NOMO-1 (cell line): ENCODE results near the gene TNFAIP8.
A peak's percentile ranks its signal among the peaks of the same experiment; 100 is the strongest.

Source experiments
- DNase-seq, 2 experiments: peaks; one replicate each; lab custom pipeline; 2025; ENCODE audit not compliant: unreplicated experiment in 2 of 2; lab: John Stamatoyannopoulos, UW

Gene TNFAIP8

DNA sequence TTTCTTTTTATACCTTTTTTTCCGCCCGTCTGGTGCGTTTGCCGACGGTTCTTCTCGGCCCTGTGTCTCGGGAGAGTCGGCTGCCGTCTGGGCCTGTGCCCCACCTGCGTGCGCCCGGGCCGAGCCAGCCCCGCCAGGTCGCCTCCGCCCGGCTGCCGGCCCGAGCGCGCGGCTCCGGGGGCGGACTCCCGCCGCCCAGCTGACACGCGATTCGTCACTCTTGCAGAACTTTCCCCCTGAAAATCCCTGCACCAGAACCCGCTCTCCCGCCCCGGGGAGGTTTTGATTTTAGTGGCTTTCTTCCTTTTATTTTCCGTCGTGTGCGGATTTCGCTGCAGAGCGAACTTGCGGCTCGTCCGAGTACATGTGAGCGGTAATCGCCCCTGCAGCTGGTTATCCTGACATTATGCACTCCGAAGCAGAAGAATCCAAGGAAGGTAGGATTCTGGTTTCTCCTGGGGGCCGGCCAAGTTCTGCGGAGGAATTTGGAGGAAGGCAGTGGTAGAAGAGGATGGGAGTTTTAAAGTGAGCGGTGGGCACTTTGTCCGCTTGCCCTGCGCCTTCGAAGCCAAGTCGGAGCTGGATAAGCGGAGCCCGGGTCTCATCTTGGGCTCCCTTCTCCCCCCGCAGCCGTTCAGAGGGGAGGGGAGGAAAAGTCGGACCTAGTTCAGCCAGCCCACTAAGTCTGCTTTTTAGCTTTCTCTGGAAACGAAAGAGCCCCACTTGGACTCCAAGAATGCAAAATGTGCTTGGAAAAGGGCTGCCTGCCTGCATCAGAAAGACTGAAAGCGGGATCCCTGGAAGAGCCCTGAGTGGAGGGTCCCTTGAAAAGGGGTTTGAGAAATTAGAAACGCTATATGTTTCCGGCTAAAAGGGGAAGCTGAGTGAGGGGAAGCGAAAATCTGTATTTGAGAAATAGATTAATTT, at the start of gene TNFAIP8:
TSS of gene TNFAIP8 (plus strand) at position 335 of the 927 bp plus-strand sequence. CDS start at position 407, 72 bp downstream.
- peak; percentile 51 to 84 for DNase-seq

DNA sequence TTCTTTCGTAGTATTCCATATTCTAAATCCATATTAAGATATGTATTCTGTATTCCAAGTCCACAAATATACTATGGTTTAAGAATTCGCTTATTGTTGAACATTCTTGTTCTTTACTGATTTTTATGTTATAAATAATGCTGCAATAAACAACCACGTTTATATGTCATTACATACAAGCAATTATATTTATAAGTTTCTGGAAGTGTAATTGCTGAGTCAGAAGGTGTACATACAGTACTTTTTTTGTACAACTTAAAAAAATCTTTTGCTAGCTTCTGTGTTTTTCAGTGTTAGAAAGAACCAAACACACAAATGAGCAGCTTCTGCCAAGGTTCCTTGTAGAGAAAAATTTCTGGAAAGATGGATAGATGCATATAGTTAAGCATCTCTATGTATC, 48.6 kb upstream of the TNFAIP8 start:
- DNase-seq = no peak

DNA sequence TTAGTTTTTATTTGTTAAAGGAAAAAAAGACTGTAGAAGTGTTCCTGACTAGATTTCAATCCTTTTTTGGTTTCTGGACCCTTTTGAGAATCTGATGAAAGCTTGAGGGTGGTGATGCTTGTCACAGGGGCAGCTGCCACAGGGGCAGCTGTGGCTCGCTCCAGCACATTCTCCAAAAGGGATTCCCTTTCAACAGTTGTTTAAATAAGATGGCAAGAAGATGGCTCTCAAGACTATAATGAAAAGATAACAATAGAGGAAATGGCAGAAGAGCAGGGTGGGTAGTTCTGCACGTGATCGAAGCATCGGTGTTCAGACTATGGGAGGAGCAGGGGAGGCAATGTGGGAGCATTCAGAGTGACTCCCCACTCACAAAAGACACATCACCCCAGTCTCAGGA, 46.5 kb upstream of the TNFAIP8 start:
- no peak for DNase-seq

DNA sequence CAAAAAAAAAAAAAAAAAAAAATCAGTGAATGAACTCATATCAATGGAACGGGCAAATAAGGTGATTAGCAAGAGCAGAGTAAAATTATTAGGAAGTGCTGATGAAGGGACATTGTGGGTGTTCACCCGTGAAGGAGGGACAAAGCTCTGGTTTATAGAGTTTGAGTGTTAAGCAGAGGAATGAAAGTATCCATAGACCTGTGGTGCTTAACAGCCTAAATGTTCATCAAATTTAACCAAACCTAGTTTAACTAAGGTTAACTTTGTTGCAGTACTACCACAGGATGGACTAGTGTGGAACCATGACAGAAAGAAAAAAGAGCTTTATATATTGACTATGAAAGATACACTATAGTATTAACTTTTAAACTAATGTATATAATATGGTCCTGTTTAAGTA, 44.1 kb upstream of the TNFAIP8 start:
- DNase-seq = no peak

DNA sequence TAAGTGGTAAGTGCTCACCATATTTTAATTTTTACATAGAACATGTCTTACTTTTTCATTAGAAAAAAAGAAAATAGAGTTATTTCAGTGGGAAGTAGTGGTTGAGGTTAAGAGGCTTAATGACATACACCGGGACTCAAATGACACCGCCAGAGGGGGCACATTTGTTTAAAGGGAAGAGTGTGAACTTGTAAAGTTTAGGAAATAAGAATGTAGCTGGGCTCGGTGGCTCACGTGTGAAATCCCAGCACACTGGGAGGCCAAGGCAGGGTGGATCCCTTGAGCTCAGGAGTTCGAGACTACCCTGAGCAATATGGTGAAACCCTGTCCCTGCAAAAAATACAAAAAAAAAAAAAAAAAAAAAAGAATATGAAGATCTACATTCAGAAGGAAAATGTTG, 43.4 kb upstream of the TNFAIP8 start:
- no peak for DNase-seq

DNA sequence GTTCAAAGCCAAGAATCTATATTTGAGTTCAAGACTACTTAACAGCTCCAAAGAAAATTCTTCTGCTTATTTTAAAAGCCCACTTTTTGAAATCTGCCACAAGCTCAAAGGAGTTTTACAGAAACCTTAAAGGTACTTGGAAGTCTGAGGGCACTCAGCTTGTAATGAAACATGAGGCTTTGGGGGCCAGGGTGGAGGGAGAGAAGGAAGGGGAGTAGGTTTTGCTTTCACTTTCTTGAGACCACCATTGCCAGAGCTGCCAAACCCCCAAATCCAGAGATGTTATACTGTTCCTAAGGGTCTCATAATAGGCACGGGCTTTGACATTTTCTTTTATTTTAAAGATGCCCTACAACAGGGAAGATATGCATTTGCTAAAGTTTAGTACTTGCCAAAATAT, 42.6 kb upstream of the TNFAIP8 start:
- no peak for DNase-seq

DNA sequence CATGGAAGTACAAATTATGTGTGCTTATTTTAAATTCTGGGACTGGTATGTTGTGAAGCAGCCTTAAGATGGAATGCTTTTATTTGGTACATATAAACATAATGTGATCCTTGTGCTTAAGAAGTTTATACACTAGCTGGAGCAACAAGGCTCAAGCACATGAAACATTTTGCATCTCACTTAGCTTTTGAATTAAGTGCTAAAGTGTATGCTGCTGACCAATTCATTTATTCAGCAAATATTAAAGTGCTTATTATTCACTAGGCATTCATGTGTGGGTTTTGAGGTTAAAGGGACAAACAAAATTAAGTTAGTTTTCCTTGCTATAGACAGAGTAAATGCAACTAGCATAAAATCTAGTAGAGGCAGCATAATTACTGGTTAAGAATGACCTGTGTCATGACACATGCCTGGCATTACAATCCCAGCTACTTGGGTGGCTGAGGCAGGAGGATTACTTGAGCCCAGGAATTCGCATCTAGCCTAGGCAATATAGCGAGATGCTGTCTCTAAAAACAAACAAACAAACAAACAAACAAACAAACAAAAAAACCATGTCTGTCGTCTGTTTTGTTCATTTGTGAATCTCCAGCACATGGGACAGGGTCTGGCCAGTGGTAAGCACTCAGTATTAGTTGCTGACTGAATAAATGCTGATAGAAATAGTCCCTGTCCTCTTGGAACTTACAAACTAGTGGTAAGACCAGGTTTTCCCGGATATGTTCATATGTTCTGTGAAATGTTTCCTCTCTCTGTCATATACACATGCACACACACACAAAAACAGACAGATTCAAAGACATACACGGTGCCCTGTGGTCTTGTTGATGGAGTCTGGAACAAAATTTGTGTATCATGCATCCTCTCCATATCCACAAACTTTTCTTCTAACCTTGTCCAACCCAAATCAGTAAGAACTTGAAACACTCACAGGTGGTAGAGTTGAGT, 41.9 kb upstream of the TNFAIP8 start:
- DNase-seq = no peak

DNA sequence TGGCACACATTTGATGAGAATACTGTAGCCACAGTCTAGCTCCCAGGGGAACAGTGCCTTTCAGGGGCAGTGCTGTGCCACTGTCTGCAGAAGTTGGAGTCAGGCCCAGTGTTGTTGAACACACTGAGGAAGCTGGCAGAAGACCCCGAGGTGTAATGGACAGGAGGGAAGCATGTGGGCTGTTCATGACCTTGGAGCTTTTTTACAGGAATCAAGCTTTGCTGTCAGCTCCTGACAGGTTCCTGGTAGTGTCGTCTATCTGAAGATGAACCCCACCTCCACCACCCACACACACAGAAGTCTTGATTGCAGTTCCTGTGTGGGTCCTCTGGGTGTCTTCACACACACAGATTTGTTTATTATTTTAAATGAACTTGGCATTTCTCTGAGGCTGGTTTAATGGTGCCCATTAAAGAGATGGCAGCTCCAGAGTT, 40.3 kb upstream of the TNFAIP8 start:
- peak; percentile 46 to 56 for DNase-seq

DNA sequence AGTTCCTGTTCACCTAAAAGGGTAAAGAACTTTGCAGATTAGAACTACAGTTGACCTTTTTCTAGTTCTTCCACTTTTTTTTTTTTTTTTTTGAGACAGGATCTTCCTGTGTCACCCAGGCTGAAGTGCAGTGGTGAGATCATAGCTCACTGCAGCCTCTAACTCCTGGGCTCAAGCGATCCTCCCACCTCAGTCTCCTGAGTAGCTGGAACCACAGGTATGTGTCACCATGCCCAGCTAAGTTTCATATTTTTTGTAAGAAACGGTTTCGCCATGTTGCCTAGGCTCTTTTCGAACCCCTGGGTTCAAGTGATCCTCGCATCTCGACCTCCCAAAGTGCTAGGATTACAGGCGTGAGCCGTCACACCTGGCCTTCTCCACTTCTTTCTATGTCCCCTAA, 39.7 kb upstream of the TNFAIP8 start:
- no peak for DNase-seq

DNA sequence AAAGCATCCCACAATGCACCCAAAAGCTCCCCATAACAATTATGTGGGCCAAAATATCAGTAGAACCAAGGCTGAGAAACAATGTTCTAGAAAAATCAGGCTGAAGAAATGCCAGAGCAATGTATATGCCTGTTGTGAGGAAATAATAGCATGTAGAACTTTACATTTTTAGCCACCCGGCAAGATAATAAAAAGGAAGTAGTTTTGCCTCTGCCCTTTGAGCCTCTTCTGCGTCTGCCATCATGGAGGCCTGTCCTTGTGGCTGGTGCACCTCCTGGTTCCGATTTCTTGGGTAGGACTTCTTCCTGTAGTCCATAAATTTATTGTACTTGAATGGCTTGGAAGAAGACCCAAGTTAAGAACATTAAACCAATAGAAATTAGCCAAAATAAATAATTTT, 38.9 kb upstream of the TNFAIP8 start:
- DNase-seq = peak; percentile 45 to 51

DNA sequence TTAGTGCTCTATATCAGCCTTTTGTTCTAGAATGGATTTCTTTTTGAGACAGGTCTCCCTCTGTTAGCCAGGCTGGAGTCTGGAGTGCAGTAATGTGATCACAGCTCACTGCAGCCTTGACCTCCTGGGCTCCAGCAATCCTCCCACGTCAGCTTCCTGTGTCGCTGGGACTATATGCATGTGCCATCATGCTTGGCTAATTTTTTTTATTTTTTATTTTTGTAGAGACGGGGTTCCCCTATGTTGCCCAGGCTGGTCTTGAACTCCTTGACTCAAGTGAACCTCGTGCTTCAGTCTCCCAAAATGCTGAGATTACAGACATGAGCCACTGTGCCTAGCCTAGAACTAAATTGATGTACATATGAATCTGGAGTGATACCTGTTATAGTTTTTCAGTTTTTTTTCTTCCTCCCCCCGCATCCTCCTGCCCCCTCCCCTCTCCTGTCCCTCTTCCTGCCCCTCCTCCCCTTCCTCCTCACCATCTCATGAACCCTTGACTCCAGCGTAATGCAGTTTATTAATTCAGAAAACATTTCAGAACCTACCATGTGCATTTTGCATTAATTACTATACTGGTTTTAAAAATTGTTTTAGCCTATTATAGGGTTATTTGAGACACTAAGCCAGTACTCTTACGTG, 37.4 kb upstream of the TNFAIP8 start:
- no peak for DNase-seq

DNA sequence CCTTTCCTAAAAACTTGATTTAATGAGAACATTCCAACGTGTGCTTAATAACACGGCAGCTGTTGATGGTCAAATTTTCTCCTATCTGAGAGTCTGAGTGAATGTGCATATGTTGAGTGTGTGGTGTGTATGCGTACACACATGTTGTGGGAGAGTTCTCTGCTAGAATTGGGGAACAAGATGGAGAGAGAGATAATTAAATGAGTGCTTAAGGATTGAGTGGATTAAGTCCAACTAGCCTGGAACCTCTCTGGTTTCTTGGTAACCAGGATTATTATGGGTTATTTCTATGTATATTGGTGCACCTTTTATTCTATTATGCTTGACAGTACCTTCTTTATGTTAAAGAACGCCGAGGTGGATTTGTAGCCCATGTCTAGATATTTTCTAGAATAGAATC, 36.4 kb upstream of the TNFAIP8 start:
- no peak for DNase-seq

DNA sequence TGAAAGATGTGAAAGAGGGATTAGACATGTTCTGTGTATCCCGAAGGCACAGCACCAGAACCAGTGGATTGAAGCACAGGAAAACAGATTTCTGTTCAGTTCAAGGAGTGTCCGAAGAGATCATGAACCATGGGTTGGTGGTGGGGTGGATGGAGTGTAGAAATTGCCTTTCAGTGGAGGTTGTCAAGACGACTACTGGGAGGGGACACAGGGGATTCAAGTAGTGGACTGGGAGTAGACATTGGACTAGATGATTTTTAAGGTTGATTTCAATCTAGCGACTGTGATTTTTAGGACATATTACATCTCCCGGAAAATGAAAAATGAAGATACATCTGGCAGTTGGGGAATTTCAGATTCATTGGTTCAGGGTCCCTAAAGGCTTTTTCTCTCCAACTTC, 35.9 kb upstream of the TNFAIP8 start:
- DNase-seq = no peak

DNA sequence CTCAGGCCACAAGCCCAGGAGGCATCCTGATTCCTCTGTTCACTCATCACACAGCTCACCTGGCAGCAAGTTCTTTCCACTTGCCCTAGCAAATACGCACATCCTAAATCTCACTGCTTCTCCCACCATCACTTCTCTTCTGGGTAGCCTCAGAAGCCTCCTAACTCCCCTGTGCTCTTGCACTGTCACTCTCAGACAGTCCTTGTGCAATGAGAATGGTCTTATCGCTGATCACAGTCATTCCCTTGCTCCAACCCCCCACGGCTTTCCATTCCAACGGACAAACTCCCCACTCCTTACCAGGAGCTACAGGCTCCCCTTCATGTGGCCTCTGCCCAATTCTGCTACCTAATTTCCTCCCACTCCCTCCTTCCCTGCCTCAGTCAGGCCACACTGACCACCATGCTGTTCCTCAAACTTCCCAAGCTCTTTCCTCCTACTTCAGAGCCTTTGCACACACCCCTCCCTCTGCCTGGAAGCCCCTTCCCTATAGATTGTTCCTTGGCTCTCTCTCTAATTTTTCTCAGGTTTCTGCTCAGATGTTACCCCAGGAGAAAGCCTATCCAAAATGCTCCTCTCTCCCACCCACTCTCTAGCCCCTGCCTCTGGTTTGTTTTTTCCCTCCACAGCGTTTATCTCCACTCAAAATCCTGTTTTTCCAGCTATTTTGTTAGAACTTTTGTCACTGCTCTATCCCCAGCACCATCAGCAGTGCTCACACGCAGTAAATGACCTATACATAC, 34.1 kb upstream of the TNFAIP8 start:
- DNase-seq = no peak

DNA sequence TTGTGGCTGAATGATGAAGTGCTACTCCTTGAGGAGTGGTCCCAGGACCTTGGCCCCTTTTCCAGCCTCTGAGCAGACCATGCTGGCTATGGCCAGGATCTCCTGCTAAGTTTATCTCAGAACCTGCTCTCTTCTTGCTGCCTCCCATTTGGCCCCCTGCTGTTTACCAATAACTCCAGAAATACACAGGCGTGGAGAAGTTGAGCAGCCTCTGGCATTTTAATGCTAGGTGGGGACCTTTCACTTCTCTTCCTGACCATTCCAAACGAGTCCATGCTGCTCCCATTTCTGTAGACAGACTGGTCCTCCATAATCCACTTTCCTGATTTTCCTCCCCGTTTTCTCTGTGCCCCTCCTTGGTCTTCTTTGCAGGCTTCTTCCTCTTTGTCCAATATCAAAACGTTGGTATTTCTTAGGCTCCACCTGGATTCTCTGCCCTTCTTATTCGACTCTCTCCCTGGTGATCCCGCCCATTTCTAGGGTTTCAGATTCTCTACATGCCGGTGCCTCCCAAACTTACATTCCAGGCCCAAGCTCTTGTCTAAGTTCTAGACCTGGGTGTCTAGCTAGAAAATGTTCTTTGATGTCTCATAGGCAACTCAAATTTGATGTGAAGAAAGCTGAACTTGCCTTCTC, 33.4 kb upstream of the TNFAIP8 start:
- no peak for DNase-seq

DNA sequence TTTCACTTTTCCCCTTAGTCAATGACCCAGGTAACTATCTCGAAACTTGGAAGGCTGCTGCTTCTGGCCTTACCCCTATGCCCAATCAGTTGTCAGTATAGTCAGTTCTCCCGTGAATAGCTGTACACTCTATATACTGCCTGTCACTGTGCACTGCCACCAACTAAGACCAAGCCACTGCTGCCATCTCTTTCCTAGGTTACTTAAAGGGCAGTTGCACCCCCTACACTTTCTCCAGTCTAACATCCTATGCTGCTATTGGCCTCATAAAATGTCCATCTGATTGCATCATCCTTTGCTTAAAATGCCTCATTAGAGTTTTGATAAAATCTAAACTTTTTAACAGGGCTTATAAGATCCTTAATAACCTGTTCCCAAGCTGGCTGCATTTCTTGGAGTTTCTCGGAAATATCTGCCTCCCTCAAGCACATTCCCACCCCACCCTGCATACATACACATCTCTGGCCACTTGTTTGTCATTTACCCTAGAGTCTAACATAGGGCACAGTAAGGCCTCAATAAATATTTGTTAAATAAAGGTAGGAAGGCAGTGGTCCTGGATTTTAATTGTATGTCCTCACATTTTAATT, 32.8 kb upstream of the TNFAIP8 start:
- no peak for DNase-seq

DNA sequence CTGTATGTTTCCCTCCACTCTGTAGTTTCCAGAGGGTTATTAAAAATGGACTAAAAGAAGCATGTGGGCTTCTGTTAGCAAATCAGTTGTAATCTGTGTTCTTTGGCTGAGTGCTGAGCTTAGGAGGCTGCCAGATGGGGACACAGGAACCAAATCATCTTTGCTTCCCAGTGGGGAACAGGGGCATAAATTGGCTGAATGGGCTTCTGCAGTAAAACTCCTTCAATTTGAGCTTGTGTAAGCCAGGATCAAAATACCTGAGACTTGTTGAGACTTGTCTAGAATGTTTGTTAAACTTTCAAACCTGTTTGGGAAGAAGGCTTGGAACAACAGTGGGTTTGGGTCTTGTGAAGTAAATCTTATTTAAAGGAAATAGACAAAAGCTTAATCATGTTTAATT, 32.2 kb upstream of the TNFAIP8 start:
- DNase-seq = no peak

DNA sequence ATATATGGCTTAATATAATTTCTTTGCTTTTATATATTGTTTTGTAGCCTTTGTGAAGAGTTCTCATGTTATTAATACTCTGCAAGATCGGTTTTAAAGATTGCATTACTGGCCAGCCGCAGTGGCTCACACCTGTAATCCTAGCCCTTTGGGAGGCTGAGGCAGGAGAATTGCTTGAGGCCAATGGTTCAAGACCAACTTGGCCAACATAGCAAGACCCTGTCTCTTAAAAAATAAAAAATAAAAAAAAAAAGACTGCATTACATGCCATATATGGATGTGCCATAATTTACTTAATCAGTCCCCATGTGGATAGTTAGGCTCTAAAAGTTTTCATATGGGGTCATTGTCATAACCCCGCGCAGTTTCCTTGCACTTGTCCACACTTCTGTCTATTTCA, 31.0 kb upstream of the TNFAIP8 start:
- no peak for DNase-seq

DNA sequence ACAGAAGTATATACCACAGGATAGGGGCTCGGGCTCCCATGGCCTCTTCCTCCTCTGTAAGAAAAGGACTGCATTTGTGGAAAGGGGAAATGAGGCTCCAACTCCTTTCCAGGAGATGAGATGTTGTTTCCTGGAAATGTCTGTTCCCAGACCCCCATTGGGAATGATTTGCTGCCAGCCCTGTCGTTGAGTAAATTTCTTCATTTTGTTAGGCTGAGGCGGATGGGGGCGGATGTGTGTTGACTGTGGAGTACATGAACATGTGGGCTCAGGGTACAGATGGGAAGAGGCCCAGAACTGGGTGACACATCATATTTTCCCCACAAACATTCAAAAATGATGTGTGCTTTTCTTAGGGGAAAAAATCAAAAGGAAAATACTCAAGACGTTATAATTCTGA, 28.8 kb upstream of the TNFAIP8 start:
- DNase-seq = no peak
